Measurements from ENCODE around the gene EIF5B.

DNA sequence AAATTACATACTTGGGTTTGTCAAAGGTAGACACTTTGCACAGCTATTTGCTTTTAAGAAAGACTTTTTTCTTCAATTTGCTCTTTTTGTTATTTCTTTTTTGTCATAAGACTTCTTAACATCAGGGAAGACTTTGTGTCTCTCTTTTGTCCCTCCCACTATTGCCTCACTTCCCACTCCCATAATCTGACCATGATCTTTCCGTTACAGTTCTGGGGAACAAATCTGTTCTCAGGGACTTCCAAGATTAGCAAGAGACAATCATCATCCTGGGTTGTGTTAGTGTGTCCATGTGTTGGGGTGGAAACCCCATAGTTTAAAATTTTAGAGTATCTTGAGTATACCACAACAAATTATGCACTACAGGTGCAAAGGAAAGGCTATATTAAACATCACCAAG, 77.4 kb downstream of the EIF5B start:
- TF ChIP-seq, protein P1, sequence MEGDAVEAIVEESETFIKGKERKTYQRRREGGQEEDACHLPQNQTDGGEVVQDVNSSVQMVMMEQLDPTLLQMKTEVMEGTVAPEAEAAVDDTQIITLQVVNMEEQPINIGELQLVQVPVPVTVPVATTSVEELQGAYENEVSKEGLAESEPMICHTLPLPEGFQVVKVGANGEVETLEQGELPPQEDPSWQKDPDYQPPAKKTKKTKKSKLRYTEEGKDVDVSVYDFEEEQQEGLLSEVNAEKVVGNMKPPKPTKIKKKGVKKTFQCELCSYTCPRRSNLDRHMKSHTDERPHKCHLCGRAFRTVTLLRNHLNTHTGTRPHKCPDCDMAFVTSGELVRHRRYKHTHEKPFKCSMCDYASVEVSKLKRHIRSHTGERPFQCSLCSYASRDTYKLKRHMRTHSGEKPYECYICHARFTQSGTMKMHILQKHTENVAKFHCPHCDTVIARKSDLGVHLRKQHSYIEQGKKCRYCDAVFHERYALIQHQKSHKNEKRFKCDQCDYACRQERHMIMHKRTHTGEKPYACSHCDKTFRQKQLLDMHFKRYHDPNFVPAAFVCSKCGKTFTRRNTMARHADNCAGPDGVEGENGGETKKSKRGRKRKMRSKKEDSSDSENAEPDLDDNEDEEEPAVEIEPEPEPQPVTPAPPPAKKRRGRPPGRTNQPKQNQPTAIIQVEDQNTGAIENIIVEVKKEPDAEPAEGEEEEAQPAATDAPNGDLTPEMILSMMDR (conservative IDR thresholded peaks at IDR 0.05 in 1 of 2, IDR thresholded peaks at IDR 0.05 in 1 of 2; ENCODE audit: low read depth in 1 of 2, low read length in 2 of 2) = no peak
- TF ChIP-seq EZH2 (IDR thresholded peaks at IDR 0.05; ENCODE audit: low read length, missing control alignments) = no peak
